Vagina (tissue), 2 donors: ENCODE measurements around the gene SLC16A11.

ENCODE experiments used
- POLR2A ChIP-seq, 2 donors: fragments of 450-650 bp; IDR thresholded peaks; one replicate each; pipeline ENCODE4 v1.6.1; 2017; ENCODE audit warnings: antibody characterized with exemption in 2 of 2, mild to moderate bottlenecking in 2 of 2, moderate library complexity in 2 of 2
- POLR2AphosphoS5 ChIP-seq, 2 donors: sonication (generic); formaldehyde crosslinking; IDR thresholded peaks; one replicate each; pipeline ENCODE4 v1.9.0; 2017; ENCODE audit warnings: antibody characterized with exemption in 2 of 2, mild to moderate bottlenecking in 2 of 2, low read depth in 1 of 2; ENCODE audit not compliant: insufficient read depth in 1 of 2
- TF ChIP-seq, protein P1 (sequence below), 3 experiments: fragments of 450-650 bp in 2 of 3; fragments of 200-600 bp in 1 of 3; sonication (generic) in 1 of 3; IDR thresholded peaks; one replicate each; pipeline ENCODE4 v1.5.1; 2017 to 2019; ENCODE audit warnings: antibody characterized with exemption in 3 of 3, mild to moderate bottlenecking in 2 of 3, moderate library complexity in 2 of 3

DNA sequence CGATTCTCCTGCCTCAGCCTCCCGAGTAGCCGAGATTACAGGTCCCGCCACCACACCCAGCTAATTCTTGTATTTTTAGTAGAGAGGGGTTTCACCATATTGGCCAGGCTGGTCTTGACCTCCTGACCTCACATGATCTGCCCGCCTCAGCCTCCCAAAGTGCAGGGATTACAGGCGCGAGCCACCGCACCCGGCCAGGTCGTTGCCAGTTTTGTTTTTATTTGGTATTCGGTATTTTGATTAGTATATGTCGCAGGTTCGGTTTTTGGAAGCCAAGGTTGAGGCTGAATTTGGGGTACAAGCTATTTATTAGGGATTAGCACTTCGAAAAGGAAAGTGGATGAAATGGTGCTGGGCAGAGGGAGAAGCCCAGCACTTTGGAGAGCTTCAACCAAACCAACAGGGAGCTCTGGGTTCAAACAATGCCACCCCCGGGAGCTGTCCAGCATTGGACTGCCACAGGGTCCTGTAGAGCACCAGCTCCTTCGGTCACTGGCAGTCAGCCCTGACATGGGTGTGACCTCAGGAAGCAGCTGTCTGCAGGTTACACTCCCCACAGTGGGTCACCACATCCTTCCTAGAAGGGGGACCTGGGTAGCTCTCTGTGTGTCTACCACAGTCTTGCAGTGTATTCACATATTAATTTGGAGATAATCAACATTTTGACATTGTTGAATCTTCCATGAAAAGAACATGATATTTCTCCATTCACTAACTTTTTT, 37.6 kb upstream of the SLC16A11 start:
- TF ChIP-seq, protein P1, sequence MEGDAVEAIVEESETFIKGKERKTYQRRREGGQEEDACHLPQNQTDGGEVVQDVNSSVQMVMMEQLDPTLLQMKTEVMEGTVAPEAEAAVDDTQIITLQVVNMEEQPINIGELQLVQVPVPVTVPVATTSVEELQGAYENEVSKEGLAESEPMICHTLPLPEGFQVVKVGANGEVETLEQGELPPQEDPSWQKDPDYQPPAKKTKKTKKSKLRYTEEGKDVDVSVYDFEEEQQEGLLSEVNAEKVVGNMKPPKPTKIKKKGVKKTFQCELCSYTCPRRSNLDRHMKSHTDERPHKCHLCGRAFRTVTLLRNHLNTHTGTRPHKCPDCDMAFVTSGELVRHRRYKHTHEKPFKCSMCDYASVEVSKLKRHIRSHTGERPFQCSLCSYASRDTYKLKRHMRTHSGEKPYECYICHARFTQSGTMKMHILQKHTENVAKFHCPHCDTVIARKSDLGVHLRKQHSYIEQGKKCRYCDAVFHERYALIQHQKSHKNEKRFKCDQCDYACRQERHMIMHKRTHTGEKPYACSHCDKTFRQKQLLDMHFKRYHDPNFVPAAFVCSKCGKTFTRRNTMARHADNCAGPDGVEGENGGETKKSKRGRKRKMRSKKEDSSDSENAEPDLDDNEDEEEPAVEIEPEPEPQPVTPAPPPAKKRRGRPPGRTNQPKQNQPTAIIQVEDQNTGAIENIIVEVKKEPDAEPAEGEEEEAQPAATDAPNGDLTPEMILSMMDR (IDR thresholded peaks at IDR 0.05), result no peak
- no peak for TF ChIP-seq POLR2A (IDR thresholded peaks at IDR 0.05)
- no peak for TF ChIP-seq POLR2AphosphoS5 (IDR thresholded peaks at IDR 0.05; ENCODE audit: insufficient read depth in 1 of 2, low read depth in 1 of 2)
